Keratinocyte (primary cell): ENCODE data around the gene INTS1. TPM values are rescaled to one million over a fixed set of nuclear protein-coding genes. Genes with fewer than 3 reads are reported as not detected.

Experiments used
- DNase-seq: peaks from one replicate; pipeline ENCODE4 v3.0.0-alpha.2; 2011; ENCODE audit warnings: low read depth, missing footprints, low spot score
- FAIRE-seq: peaks from 2 replicates; lab custom pipeline; 2011; peaks lifted over from hg19 to GRCh38; lab: Jason Lieb, UNC
- H2AFZ ChIP-seq: 2 replicates; pipeline ENCODE4 v1.6.0; 2012; ENCODE audit warnings: low read length, control low read depth, inconsistent platforms; ENCODE audit not compliant: control insufficient read depth
- H3K27ac ChIP-seq: 2 replicates; pipeline ENCODE4 v1.5.1; 2011; ENCODE audit warnings: low read length; ENCODE audit not compliant: control insufficient read depth, insufficient read depth
- H3K27me3 ChIP-seq: 3 replicates; pipeline ENCODE4 v1.6.0; 2011; ENCODE audit warnings: low read length; ENCODE audit not compliant: control insufficient read depth, insufficient read depth; ENCODE audit errors: extremely low read depth
- H3K36me3 ChIP-seq, 2 experiments: 2 replicates in 1 of 2; 3 replicates in 1 of 2; pipeline ENCODE4 v1.5.1; 2011; ENCODE audit warnings: low read length in 2 of 2, mild to moderate bottlenecking in 1 of 2; ENCODE audit not compliant: control insufficient read depth in 2 of 2, insufficient read depth in 2 of 2; ENCODE audit errors: extremely low read depth in 1 of 2
- H3K4me1 ChIP-seq: 3 replicates; pipeline ENCODE4 v1.5.1; 2011; ENCODE audit warnings: low read length; ENCODE audit not compliant: control insufficient read depth, insufficient read depth; ENCODE audit errors: extremely low read depth
- H3K4me2 ChIP-seq: 3 replicates; pipeline ENCODE4 v1.6.0; 2011; ENCODE audit warnings: low read depth, low read length; ENCODE audit not compliant: control insufficient read depth, insufficient read depth; ENCODE audit errors: extremely low read depth
- H3K4me3 ChIP-seq, 3 experiments: fragments of 200-600 bp in 1 of 3; sonication (generic) in 1 of 3; 2 replicates in 2 of 3; 3 replicates in 1 of 3; pipeline ENCODE4 v1.5.1; 2011 to 2016; ENCODE audit warnings: low read length in 3 of 3, mild to moderate bottlenecking in 3 of 3, control low read depth in 2 of 3, inconsistent platforms in 1 of 3, low read depth in 1 of 3, mixed read lengths in 1 of 3, mixed run types in 1 of 3, moderate library complexity in 1 of 3; ENCODE audit not compliant: control insufficient read depth in 2 of 3, insufficient read depth in 2 of 3; ENCODE audit errors: extremely low read depth in 1 of 3
- H3K79me2 ChIP-seq: 2 replicates; pipeline ENCODE4 v1.6.0; 2012; ENCODE audit warnings: low read length; ENCODE audit not compliant: control insufficient read depth, insufficient read depth
- H3K9ac ChIP-seq: 3 replicates; pipeline ENCODE4 v1.6.0; 2011; ENCODE audit warnings: low read length; ENCODE audit not compliant: control insufficient read depth, insufficient read depth; ENCODE audit errors: extremely low read depth
- H3K9me1 ChIP-seq: 3 replicates; pipeline ENCODE4 v1.6.0; 2011; ENCODE audit warnings: low read length; ENCODE audit not compliant: control insufficient read depth, insufficient read depth; ENCODE audit errors: extremely low read depth
- H3K9me3 ChIP-seq: 2 replicates; pipeline ENCODE4 v1.5.1; 2012; ENCODE audit warnings: low read depth, low read length; ENCODE audit not compliant: control insufficient read depth
- H4K20me1 ChIP-seq: 3 replicates; pipeline ENCODE4 v1.6.0; 2011; ENCODE audit warnings: low read length; ENCODE audit not compliant: control insufficient read depth, insufficient read depth; ENCODE audit errors: extremely low read depth
- CTCF ChIP-seq, 3 experiments: IDR thresholded peaks in 1 of 3; conservative IDR thresholded peaks in 1 of 3; optimal IDR thresholded peaks in 1 of 3; 2 replicates in 2 of 3; 3 replicates in 1 of 3; pipeline versions ENCODE3 to v1.5.1; 2011; ENCODE audit warnings: low read length in 3 of 3, mild to moderate bottlenecking in 3 of 3, moderate library complexity in 2 of 3, control low read depth in 1 of 3, inconsistent platforms in 1 of 3; ENCODE audit not compliant: insufficient read depth in 2 of 3; ENCODE audit errors: extremely low read depth in 1 of 3
- EZH2 ChIP-seq: IDR thresholded peaks from one replicate; pipeline ENCODE4 v1.6.1; 2012; ENCODE audit warnings: inconsistent platforms, mild to moderate bottlenecking, low read length, moderate library complexity
- dilution Hi-C: fragments of 300-500 bp; cut with MboI; formaldehyde crosslinking; loops from one replicate; pipeline ENCODE4 v1.7.0; 2020; ENCODE audit warnings: low sequenced_read_pairs; ENCODE audit not compliant: extremely low pct_ligation_motif_present
- polyA plus RNA-seq, 5 experiments: library from polyadenylated mRNA; depleted of rRNA in 3 of 5; stranded (reverse) in 3 of 5; stranded (forward) in 1 of 5; unstranded in 1 of 5; fragments of >200 nt; gene quantifications; 1 replicate in 1 of 5; 2 replicates in 3 of 5; 3 replicates in 1 of 5; pipeline versions ENCODE4 v1.2.1 to v1.2.3, GENCODE V29; 2011 to 2012; ENCODE audit warnings: missing spikeins in 2 of 5, low read depth in 1 of 5, low replicate concordance in 1 of 5

INTS1 gene
- polyA plus RNA-seq, 1 donor (not counting 4 experiments of a cell fraction or from before 2014, with no cell fraction given) = 10.6 TPM

- no peaks in the 10 kb centered on the region for H3K36me3 ChIP-seq
- H4K20me1 ChIP-seq = peaks cover 3% of the 10 kb centered on the region
- H3K9ac ChIP-seq = peak overlapping the region; percentile 72
- dilution Hi-C loops = no loop called here
- H3K27ac ChIP-seq = peak overlapping the region; percentile 49
- H3K4me1 ChIP-seq = peaks cover 46% of the 10 kb centered on the region
- DNase-seq (no peak), FAIRE-seq (no peak)
- TF ChIP-seq CTCF (optimal IDR thresholded peaks at IDR 0.05 in 1 of 3, IDR thresholded peaks at IDR 0.05 in 1 of 3, conservative IDR thresholded peaks at IDR 0.05 in 1 of 3; ENCODE audit: extremely low read depth in 1 of 3, insufficient read depth in 2 of 3, low read length in 3 of 3) (no peak), EZH2 (no peak)
- peak overlapping the region; percentile 82 for H3K4me2 ChIP-seq
- no peaks in the 10 kb centered on the region for H3K9me3 ChIP-seq
- H3K79me2 ChIP-seq = peaks cover 27% of the 10 kb centered on the region
- no peaks in the 10 kb centered on the region for H3K27me3 ChIP-seq
- peak overlapping the region in 2 of 3 experiments; percentile 1 to 2 for H3K4me3 ChIP-seq
- H3K9me1 ChIP-seq = no peaks in the 10 kb centered on the region
- H2AFZ ChIP-seq = peak overlapping the region; percentile 74
Observed at GRCh38 chr7:1460821-1461645, 43.2 kb downstream of the INTS1 start.

- H3K36me3 ChIP-seq = no peaks in the 10 kb centered on the region
- no peaks in the 10 kb centered on the region for H3K9me1 ChIP-seq
- H3K9ac ChIP-seq = peak overlapping the region; percentile 72
- H3K4me2 ChIP-seq = peak overlapping the region; percentile 82
- peaks cover 54% of the 10 kb centered on the region for H3K4me1 ChIP-seq
- H2AFZ ChIP-seq = peak overlapping the region; percentile 83
- H4K20me1 ChIP-seq = peaks cover 3% of the 10 kb centered on the region
- H3K27me3 ChIP-seq = no peaks in the 10 kb centered on the region
- peaks cover 32% of the 10 kb centered on the region for H3K79me2 ChIP-seq
- dilution Hi-C loops = no loop called here
- no peak for TF ChIP-seq EZH2
- TF ChIP-seq CTCF (optimal IDR thresholded peaks at IDR 0.05 in 1 of 3, IDR thresholded peaks at IDR 0.05 in 1 of 3, conservative IDR thresholded peaks at IDR 0.05 in 1 of 3; ENCODE audit: extremely low read depth in 1 of 3, insufficient read depth in 2 of 3, low read length in 3 of 3) = no peak
- peak overlapping the region; percentile 1 to 57 (median 55) for H3K4me3 ChIP-seq
- peak overlapping the region; percentile 49 for H3K27ac ChIP-seq
- no peaks in the 10 kb centered on the region for H3K9me3 ChIP-seq
- DNase-seq (no peak), FAIRE-seq (no peak)
Observed at GRCh38 chr7:1459920-1460820, 44.0 kb downstream of the INTS1 start.
